ENCODE results near the gene NEK8.

Gene NEK8

DNA sequence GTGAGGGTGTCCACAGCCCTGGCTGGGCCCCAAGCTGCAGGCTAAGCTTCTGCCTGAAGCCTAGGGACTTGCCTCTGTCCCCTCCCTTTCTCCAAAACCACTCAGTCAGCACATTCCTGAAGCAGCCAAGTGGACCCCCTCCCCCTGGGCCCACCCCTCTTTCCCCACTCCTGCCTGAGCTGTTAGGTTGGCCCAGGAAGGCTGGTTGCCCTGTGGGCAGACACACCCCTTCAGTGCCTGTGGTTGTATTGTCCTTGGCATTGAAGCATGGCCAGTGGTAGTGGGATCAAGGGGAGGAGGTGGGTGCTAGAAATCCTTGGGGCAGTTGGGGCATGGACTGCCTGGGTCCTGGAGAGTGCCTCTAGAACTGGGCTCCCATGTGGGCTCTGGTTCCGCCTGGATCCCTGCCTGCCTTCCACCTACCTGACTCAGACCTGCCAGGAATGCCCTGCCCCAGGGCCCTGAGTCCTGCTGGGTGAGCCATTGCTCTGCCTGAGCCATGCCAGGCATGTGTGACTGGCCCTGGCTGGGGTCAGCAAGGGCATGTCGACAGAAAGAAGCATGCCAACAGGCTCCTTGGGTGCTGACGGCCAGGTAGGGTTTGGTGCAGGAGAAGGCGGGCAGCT, 17.3 kb downstream of the NEK8 start:
- FAIRE-seq: no peak

DNA sequence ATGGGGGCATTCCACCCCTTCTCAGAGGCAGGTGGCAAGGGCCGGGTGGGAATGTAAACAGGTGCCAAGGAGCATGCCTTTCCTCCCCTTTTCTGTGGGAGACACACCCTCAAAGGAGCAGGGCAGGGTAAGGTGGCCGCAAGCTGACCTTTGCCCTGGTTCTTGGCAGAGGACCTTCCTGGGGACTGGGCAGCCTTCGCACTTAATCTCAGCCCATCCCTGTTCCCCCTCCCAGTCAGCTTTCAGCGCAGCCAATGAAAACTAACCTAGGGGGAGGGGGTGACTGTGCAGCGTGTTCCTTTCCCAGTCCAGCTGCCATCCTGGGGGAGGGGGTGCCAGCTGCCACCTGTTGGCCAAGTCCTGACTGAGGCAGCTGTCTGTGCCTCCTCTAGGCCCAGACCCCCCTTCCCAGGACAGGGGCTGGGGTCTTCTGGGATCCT, 18.0 kb downstream of the NEK8 start:
- no peak for FAIRE-seq

DNA sequence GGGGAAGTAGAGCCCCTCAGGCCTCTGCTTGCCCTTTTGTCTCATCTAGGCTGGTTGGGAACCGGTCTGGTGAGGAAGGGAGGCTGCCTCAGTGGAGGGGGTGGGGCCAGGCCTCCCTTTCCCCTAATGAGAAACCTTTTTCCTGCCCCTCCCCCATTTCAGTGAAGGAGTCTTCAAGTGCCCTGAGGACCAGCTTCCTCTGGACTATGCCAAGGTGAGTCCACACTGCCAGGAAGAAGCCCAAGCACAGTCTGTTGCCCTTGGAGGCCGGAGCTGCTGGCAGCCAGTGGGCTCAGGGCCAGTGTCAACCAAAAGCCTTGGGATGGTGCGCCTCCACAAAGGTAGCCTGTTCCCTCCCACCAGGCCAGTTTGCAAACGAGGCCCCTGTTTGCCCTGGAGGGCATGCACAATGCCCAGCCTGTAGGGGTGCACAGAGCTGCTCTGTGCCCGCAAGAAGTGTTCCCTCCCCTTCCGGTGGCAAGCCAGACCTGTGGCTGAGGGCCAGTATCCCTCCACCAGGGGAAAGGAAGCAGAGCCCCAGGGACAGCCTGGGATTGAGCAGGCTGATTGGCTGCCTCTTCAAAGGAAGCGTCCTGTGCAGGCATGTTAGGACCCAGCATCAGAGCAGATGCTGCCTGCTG, 18.6 kb downstream of the NEK8 start:
- FAIRE-seq: no peak

DNA sequence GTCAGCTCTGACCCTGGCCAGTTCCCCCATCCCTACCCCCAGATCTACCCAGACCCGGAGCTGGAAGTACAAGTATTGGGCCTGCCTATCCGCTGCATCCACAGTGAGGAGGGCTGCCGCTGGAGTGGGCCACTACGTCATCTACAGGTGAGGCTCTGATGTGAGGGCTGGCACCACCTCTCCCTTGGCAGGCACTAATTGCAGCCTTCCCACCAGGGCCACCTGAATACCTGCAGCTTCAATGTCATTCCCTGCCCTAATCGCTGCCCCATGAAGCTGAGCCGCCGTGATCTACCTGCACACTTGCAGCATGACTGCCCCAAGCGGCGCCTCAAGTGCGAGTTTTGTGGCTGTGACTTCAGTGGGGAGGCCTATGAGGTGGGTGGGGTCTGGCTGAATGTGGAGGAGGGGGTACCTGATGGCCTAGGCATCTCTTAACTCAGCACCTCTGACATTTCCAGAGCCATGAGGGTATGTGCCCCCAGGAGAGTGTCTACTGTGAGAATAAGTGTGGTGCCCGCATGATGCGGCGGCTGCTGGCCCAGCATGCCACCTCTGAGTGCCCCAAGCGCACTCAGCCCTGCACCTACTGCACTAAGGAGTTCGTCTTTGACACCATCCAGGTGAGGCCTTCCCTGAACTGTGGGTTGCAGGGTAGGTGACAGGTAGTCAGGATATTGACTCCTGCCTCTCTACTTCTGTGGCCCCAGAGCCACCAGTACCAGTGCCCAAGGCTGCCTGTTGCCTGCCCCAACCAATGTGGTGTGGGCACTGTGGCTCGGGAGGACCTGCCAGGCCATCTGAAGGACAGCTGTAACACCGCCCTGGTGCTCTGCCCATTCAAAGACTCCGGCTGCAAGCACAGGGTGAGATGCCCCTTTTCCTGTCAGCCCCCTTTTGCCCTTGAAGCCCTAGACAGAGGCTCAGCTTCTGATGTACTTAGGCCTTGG, 19.5 kb downstream of the NEK8 start:
- FAIRE-seq: no peak

DNA sequence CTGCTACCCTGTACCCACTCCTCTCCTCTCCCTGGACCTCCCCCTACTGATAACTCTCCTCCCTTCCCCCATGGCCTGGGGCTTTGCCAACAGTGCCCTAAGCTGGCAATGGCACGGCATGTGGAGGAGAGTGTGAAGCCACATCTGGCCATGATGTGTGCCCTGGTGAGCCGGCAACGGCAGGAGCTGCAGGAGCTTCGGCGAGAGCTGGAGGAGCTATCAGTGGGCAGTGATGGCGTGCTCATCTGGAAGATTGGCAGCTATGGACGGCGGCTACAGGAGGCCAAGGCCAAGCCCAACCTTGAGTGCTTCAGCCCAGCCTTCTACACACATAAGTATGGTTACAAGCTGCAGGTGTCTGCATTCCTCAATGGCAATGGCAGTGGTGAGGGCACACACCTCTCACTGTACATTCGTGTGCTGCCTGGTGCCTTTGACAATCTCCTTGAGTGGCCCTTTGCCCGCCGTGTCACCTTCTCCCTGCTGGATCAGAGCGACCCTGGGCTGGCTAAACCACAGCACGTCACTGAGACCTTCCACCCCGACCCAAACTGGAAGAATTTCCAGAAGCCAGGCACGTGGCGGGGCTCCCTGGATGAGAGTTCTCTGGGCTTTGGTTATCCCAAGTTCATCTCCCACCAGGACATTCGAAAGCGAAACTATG, 20.4 kb downstream of the NEK8 start:
- no peak for FAIRE-seq

DNA sequence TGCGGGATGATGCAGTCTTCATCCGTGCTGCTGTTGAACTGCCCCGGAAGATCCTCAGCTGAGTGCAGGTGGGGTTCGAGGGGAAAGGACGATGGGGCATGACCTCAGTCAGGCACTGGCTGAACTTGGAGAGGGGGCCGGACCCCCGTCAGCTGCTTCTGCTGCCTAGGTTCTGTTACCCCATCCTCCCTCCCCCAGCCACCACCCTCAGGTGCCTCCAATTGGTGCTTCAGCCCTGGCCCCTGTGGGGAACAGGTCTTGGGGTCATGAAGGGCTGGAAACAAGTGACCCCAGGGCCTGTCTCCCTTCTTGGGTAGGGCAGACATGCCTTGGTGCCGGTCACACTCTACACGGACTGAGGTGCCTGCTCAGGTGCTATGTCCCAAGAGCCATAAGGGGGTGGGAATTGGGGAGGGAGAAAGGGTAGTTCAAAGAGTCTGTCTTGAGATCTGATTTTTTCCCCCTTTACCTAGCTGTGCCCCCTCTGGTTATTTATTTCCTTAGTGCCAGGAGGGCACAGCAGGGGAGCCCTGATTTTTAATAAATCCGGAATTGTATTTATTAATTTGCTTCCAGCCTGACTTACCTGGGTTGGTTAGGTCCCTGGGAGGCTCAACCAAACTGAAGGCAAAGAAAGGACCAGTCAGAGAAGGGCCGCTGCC, 21.1 kb downstream of the NEK8 start:
- no peak for FAIRE-seq

DNA sequence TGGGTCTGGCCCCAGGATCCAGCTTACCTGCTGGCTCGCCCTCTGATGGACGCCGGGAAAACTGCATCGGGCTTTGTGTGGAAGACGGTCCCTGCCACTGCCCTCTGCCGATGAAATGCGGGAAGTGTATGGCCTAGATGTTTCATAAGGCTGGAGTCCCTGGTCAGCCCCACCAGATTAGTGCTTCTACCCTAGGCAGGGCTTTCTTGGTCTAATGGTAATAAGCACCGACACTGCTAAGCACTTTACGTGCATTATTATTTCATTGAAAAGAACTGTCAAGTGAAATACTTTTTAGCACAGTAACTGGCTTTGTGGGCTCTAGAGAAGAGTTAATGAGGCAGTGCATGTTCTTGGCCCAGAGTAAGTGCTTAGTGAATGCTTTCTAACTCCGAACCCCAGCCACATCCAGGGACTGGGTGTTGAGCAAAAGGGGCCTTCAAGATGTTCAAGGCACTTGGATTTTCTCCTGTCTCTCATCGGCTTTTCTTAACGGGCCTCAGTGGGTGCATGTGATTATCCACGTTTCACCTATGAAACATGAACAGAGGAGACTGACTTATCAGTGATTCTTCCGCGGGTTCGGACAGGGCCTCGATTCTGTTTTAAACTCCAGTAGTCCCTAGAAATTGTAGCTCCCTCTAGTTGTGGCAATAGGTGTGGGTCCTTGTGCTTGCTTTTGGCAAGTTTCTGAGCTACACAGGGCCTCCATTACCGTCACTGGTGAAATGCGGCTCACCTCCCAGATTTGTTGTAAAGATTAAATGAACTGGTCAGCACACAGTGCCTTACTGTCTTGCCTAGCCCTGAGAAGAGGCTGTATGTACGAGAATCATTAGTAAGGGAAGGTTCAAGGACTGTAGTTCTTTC, 21.8 kb downstream of the NEK8 start:
- no peak for FAIRE-seq

DNA sequence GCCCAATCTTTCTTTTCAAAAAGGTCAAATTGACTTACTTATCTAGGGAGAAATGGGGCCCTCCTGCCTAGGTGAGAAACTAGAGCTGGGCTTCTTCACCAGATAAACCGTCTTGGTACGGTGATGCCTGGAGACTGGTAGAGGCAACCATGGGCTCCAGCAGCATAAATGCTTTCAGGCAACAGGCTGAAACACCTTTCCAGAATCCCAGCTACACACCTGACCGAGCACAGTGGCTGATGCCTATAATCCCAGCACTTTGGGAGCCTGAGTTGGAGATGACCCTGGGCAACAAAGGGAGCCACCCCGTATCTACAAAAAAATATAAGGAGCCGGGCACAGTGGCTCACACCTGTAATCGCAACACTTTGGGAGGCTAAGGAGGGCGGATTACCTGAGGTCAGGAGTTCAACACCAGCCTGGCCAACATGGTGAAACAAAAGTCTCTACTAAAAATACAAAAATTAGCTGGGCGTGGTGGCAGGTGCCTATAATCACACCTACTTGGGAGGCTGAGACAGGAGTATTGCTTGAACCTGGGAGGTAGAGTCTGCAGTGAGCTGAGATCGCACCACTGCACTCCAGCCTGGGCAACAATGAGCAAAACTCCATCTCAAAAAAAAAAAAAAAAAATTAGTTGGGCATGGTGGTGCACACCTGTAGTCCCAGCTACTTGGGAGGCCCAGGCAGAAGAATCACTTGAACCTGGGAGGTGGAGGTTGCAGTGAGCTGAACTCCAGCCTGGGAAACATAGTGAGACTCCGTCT, 23.2 kb downstream of the NEK8 start:
- no peak for FAIRE-seq

DNA sequence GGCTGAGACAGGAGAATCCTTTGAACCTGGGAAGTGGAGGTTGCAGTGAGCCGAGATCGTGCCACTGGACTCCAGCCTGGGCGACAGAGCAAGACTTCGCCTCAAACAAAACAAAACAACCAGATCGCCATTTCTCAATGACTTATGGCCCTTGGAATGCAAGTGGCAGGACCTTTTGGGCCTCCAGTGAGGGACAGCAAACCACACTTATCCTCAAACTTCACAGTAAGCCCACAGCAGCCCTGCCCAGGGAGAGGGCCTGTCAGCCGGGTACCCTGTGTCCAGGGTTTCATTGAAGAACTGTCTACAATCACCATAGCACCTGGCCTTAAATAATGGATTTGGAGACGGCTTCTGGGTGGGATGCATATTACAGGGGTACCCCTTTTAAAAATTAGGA, 26.9 kb downstream of the NEK8 start:
- no peak for FAIRE-seq

DNA sequence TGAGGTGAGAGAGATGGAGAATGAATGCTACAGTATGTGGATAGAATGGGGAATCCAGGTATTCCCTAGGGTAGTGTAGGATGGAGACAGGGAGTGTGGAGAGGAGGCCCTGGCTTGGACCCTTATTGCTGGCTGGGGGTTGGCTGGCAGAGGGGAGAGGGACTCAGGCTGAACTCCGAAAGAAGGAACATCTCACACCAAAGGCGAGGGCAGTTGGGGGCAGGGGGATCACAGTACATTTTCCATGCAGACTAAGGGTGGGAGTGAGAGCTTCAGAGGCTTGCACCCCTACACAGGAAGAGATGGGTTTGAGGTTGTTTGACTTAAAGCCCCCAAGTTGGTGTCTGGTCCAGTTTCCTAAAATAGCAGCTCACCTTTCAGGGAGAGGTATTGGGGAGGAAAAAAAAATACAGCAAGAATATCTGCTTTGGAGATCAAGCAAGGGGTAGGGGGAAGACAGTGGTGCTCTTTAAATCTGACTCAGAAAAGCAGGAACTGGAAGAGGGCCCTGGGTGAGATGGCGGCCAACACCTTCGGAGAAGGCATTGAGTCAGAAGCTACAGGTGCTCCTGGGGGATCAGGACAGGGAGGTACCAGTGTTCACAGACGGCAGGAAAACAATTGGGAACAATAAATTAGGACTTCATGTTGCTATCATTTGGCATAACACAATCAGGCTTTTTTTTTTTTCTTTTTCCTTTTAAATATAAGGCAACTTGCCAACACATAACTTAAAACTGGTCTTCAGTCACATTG, 27.6 kb downstream of the NEK8 start:
- no peak for FAIRE-seq

DNA sequence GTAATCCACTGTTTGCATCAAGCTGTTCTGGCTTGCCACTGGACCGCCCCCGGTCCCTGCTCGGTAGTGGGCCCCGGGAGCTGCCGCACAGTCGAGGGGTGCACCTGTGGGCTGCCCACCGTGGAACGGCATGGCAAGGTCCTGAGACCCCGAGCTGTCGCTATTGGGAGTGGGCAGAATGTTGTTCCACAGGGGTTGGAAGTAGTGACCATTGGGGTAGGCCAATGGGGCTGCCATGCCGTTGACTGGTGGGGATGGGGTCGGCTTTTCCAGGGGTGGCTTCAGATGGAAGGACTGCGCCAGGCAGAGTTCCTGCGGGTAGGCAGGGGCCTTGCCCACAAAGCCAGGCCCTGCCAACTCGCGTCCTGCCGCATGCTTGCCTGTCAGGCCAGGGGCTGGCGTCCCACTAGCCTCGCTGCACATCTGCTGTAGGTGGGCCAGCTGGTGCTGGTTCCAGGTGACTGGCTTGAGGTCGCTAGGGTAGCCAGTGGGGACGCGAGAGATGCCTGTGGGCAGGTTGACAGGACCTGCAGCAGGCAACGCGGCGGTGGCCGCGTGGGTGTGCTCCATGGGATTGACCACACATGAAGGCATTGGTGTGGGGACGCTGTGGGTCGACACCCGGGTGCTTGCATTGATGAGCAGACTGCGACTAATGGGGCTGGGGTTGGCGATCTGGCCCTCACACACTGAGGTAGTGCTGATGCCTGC, 30.0 kb downstream of the NEK8 start:
- no peak for FAIRE-seq

DNA sequence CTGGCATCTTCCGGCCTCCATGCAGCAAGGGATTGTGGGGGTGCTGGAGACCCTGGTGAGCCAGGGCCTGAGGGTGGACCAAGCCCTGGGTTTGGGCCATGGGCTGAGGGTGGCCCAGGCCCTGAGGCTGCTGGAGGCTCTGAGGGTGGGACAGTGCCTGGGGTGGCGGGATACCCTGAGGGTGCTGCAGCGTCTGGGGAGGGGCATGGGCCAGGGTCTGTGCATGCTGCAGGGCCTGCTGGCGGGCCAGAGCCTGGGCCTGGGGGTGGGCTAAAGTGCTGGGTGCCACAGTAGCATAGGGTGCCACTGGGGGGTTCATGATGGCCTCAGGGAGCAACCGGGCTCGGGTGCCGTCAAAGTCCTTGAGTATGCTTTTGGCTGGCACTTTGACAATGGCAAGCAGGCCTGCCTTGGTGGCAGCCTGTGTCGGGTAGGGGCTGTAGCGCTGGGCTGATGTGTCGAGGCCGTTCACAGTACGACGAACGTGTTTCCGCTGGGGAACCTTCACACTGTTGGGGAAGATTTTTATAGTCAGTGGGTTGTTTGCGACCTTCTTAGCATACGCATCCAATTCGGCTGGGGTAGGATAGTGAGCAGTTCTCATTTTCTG, 30.8 kb downstream of the NEK8 start:
- FAIRE-seq: no peak

DNA sequence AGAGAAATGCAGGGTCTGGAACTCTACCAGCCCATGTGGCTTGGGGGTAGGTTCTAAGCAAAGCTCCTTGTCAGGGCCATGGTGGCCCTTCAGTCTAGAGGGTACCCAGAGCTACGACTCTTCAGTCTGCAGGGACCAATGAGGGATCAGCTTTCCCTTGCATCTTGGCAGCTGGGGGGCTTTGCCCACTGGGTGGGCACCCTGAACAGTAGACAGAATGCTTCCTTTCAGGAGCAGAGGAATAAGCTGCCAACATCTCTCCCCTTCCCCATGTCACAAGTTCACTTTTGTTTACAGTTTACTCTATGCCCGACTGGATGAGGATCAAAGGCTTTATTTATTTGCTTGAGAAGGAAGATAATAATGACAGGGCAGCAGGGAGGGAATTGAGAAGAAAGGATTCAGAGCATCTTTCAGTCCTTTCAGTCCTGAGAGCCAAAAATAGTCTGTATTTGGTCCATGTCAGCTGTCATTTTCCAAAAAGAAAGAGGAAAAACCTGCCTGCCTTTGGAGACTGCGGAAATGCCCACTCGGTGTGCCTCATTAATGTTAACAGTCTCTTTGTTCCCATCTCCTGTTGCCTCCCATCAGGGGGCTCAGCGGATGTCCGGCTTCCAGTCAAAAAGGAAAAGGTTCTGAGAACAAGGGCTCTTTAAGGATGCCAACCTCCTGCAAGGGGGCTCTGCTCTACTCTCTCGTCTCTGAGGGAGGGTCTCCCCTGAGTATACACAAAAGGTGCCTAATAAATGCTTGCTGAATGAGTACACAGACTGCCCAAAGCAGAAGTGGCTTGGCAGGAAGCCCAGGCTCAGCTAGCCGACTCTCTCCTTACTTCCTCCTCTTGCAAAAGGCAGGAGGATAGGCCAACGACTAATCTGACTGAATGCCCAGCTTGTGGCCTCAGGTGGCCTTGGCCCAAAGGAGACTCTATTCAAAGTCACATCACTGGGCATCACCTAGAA, 32.3 kb downstream of the NEK8 start:
- no peak for FAIRE-seq

DNA sequence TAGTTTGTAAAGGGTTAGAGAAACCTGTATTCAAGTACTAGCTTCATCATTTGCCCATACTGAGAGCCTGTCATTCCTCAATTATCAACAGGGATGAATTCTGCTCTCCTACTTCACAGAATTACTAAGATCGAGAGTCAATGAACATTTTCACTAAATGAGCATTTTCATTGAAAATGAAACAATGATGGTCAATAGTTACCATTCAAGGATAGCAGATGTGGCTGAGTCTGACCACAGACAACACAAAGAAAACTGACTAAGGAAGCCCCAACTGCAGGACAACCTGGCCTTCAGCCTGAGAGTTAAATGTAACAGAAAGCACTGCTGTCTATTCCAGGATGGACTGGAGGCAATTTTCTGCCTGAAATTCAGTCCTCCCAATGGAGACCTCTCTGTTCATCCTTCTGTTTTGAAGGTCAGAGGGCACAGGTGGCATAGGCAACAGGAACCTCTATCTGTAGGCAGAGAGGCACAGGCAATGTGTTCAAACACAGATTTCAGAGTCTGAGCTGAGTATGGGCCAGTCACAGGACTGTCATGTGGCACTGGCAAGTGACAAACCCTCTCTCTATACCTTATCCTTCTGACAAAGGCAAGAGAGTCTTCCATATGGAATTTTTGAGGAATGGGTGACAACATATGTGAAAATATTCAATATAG, 34.7 kb downstream of the NEK8 start:
- no peak for FAIRE-seq

DNA sequence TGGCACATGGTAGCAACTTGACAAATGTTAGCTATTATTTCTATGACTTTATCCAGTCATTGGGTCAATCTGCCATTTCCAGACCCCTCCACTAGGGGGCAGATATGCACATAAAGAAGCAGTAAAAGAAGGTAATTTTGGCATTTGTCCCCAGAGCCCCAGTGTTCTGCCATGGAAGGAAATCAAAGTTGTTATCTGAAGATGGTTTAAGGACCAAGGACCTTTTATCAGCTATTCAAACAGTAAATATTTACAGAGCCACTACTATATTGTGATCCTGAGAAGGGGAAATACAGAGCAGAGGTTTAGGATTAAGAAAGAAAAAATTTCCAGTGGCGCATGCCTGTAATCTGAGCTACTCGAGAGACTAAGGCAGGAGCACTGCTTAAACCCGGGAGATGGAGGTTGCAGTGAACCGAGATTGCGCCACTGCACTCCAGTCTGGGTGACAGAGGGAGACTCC, 35.2 kb downstream of the NEK8 start:
- no peak for FAIRE-seq

DNA sequence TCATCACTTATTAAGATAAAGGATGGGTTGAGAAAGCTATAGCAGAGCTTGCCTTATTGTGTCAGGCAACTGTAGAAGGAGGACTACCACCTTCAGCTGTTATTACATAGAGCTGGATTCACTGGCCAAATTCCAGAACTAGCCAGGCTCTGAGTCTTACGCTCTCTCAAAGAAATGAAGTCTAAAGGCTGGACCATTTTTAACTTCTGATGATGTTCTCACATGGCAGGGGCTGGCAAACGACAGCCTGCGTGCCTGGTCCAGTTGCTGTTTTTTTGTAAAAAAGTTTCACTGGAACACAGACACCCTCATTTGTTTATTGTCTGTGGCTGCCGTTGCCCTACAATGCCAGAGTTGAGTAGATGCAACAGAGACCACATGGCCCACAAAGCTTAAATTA, 36.5 kb downstream of the NEK8 start:
- no peak for FAIRE-seq

DNA sequence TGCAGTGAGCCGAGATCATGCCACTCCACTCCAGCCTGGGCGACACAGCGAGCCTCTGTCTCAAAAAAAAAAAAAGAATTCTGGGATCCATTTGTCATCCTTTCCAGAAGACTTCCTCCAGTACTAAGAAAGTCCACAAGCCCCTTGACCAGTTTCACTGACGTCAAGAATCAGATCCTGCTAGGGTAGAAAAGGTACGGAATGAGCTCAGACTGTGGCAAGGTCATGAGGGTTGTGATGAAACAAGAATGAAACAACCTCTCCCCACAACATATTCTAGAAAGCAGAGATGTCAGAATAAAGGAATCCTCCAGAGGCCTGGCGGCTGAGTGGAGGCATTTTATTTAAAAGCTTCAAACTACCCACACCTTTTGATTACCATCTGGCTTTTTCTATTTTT, 45.1 kb downstream of the NEK8 start:
- no peak for FAIRE-seq

Measured in islet of Langerhans (tissue), 1 donor.